Measurements from ENCODE around the gene PYROXD2. TPM values are rescaled to one million over a fixed set of nuclear protein-coding genes. Genes with fewer than 3 reads are reported as not detected.

Gene PYROXD2
- total RNA-seq, 1 donor from 2014 or later = 5.6 TPM

- H3K36me3 ChIP-seq = peaks cover 0 to 4% of the 10 kb centered on the region in 2 donors
- TF ChIP-seq CTCF (IDR thresholded peaks at IDR 0.05) = no peak
- no peak overlapping the region for H3K27ac ChIP-seq
- DNase-seq (ENCODE audit: low spot score in 2 of 2) = no peak
- no peak overlapping the region for H3K4me3 ChIP-seq
- H3K27me3 ChIP-seq = no peaks in the 10 kb centered on the region
- peaks cover 3 to 7% of the 10 kb centered on the region in 2 donors for H3K4me1 ChIP-seq
- H3K9me3 ChIP-seq = no peaks in the 10 kb centered on the region
- intact Hi-C loops (cut with DNase I) = no loop called here
Observed at GRCh38 chr10:98410759-98411158, 4.2 kb downstream of the PYROXD2 start.

- Histone ChIP-seq H3K4me3 (no peak overlapping the region), H3K27me3 (no peaks in the 10 kb centered on the region), H3K9me3 (no peaks in the 10 kb centered on the region), H3K36me3 (peaks cover 0 to 4% of the 10 kb centered on the region in 2 donors), H3K27ac (no peak overlapping the region), H3K4me1 (peaks cover 2 to 3% of the 10 kb centered on the region in 2 donors)
- TF ChIP-seq CTCF (IDR thresholded peaks at IDR 0.05) = no peak
- no peak for DNase-seq (ENCODE audit: low spot score in 2 of 2)
- intact Hi-C loops (cut with DNase I) = no loop called here
Observed at GRCh38 chr10:98410135-98410743, 4.7 kb downstream of the PYROXD2 start.

- intact Hi-C loops (cut with DNase I) = no loop called here
- H3K4me3 ChIP-seq = no peak overlapping the region
- H3K27ac ChIP-seq = no peak overlapping the region
- peaks cover 0 to 4% of the 10 kb centered on the region in 2 donors for H3K36me3 ChIP-seq
- no peak for DNase-seq (ENCODE audit: low spot score in 2 of 2)
- TF ChIP-seq CTCF (IDR thresholded peaks at IDR 0.05) = no peak
- no peaks in the 10 kb centered on the region for H3K9me3 ChIP-seq
- no peaks in the 10 kb centered on the region for H3K27me3 ChIP-seq
- H3K4me1 ChIP-seq = no peaks in the 10 kb centered on the region
Observed at GRCh38 chr10:98408799-98409198, 6.2 kb downstream of the PYROXD2 start.

- no peak overlapping the region for H3K27ac ChIP-seq
- H3K4me1 ChIP-seq = no peaks in the 10 kb centered on the region
- H3K9me3 ChIP-seq = no peaks in the 10 kb centered on the region
- no peak overlapping the region for H3K4me3 ChIP-seq
- intact Hi-C loops (cut with DNase I) = no loop called here
- H3K36me3 ChIP-seq = peaks cover 0 to 12% of the 10 kb centered on the region in 2 donors
- no peak for DNase-seq (ENCODE audit: low spot score in 2 of 2)
- no peaks in the 10 kb centered on the region for H3K27me3 ChIP-seq
- no peak for TF ChIP-seq CTCF (IDR thresholded peaks at IDR 0.05)
Observed at GRCh38 chr10:98407744-98408241, 7.2 kb downstream of the PYROXD2 start.

- no peak for DNase-seq (ENCODE audit: low spot score in 2 of 2)
- Histone ChIP-seq H3K27me3 (no peaks in the 10 kb centered on the region), H3K27ac (no peak overlapping the region), H3K4me3 (no peak overlapping the region), H3K9me3 (no peaks in the 10 kb centered on the region), H3K36me3 (peaks cover 0 to 17% of the 10 kb centered on the region in 2 donors), H3K4me1 (no peaks in the 10 kb centered on the region)
- intact Hi-C loops (cut with DNase I) = no loop called here
- no peak for TF ChIP-seq CTCF (IDR thresholded peaks at IDR 0.05)
Observed at GRCh38 chr10:98407017-98407743, 7.8 kb downstream of the PYROXD2 start.

All from ascending aorta (tissue), 2 donors.